ENCODE results near the gene CHST12.

GRCh38 chr7:2440608-2441245, 37.3 kb downstream of the CHST12 start:
- no peak for TF ChIP-seq CTCF (IDR thresholded peaks at IDR 0.05; ENCODE audit: poor library complexity, severe bottlenecking)
- no peak for TF ChIP-seq EZH2 (IDR thresholded peaks at IDR 0.05; ENCODE audit: borderline replicate concordance, insufficient read depth, low read length, poor library complexity, severe bottlenecking)

Data from neural cell (in vitro differentiated cells).